ENCODE measurements around the gene PRICKLE4.

- TF ChIP-seq ZNF274 (IDR thresholded peaks at IDR 0.05; ENCODE audit: low read depth, low read length) = no peak
- no peak for TF ChIP-seq YY1 (IDR thresholded peaks at IDR 0.05; ENCODE audit: insufficient read depth, insufficient read length)
Measured at GRCh38 chr6:41771058-41771983, 9.3 kb upstream of the PRICKLE4 start.
